Activated CD4-positive, alpha-beta memory T cell treated with anti-CD3 and anti-CD28 coated beads, Interleukin-2, amount 10 ng/mL, durations not matched to agents 7 days and 5 days (primary cell): ENCODE measurements around the gene FAM228B. TPM values are rescaled to one million over a fixed set of nuclear protein-coding genes. Genes with fewer than 3 reads are reported as not detected.
"Not testable (repeated sequence)": the region's sequence is repeated elsewhere in the genome, so short reads cannot be mapped to it uniquely, and the experiment has no call there.

ENCODE experiments used
- CTCF ChIA-PET: fragments of 350-600 bp; sonication (Branson Sonifier 250); formaldehyde crosslinking; loops from one replicate; lab custom pipeline; 2021; ENCODE audit warnings: antibody characterized with exemption, inconsistent platforms; lab: Charles Lee
- POLR2A ChIA-PET: fragments of 350-600 bp; sonication (Branson Sonifier 250); formaldehyde crosslinking; loops from one replicate; lab custom pipeline; 2021; ENCODE audit warnings: antibody characterized with exemption; lab: Charles Lee
- DNase-seq: peaks from one replicate; pipeline ENCODE4 v3.0.0-alpha.2; 2020
- H3K27ac Mint-ChIP-seq: one replicate; pipeline ENCODE4 v1.8.0; 2021; ENCODE audit warnings: mild to moderate bottlenecking, mixed read lengths
- H3K27me3 Mint-ChIP-seq: one replicate; pipeline ENCODE4 v1.8.0; 2021; ENCODE audit warnings: mixed read lengths
- H3K36me3 Mint-ChIP-seq: one replicate; pipeline ENCODE4 v1.8.0; 2021; ENCODE audit warnings: low read depth, mixed read lengths
- H3K4me1 Mint-ChIP-seq: one replicate; pipeline ENCODE4 v1.8.0; 2021; ENCODE audit warnings: mixed read lengths
- H3K4me3 Mint-ChIP-seq: one replicate; pipeline ENCODE4 v1.8.0; 2021; ENCODE audit warnings: mild to moderate bottlenecking, mixed read lengths
- H3K9me3 Mint-ChIP-seq: one replicate; pipeline ENCODE4 v1.8.0; 2021; ENCODE audit warnings: mixed read lengths
- total RNA-seq, 2 experiments: library from RNA; stranded (reverse); gene quantifications; one replicate each; pipeline ENCODE4 v1.2.3, GENCODE V29; 2021

Gene FAM228B
- total RNA-seq, 2 experiments from 2014 or later, result 7.2 to 8.4 TPM

GRCh38 chr2:24104110-24104650, 19.1 kb upstream of the FAM228B start:
- no peak for DNase-seq
- H3K4me3 Mint-ChIP-seq, result no peak overlapping the region
- no peaks in the 10 kb centered on the region for H3K4me1 Mint-ChIP-seq
- H3K36me3 Mint-ChIP-seq, result peaks cover 5% of the 10 kb centered on the region
- POLR2A ChIA-PET, result no interaction called here
- CTCF ChIA-PET, result interaction anchor here (1.3 kb wide), 1 partner anchor 20 kb away, joined by 7 read pairs; the partner anchor contains the start of gene TP53I3
- H3K9me3 Mint-ChIP-seq, result peaks cover 21% of the 10 kb centered on the region
- H3K27me3 Mint-ChIP-seq, result peaks cover 9% of the 10 kb centered on the region
- no peak overlapping the region for H3K27ac Mint-ChIP-seq

DNA sequence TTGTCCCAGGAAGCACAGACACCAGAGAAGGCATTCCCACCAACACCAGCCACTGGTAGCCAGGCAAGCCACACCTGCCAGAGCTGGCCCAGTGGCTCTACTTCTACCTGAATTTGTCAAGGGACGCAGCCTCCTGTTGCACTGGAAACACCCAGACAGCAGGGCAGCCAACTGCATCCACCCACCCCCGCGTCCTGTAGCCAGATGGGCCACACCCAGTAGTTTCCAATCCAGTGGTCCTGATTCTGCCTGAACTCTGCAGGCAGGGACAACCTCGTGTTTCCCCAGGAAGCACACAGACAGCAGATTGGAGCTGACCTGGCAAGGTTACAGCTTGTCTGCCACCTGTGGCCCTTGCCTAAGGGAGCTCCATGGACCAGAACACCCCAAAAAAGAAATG, 18.4 kb upstream of the FAM228B start:
- Mint-ChIP-seq H3K9me3 (peaks cover 22% of the 10 kb centered on the region), H3K4me3 (no peak overlapping the region), H3K27ac (no peak overlapping the region), H3K36me3 (peaks cover 5% of the 10 kb centered on the region), H3K27me3 (peaks cover 9% of the 10 kb centered on the region), H3K4me1 (no peaks in the 10 kb centered on the region)
- ChIA-PET POLR2A (interaction anchor here (0.8 kb wide), 1 partner anchor 20 kb away, joined by 3 read pairs; no protein-coding TSS in a partner anchor), CTCF (interaction anchor here (1.3 kb wide), 1 partner anchor 21 kb away, joined by 7 read pairs; the partner anchor contains the start of gene TP53I3)
- no peak for DNase-seq

- ChIA-PET POLR2A (no interaction called here), CTCF (interaction anchor here (0.7 kb wide), 1 partner anchor 511 kb away, joined by 4 read pairs; no protein-coding TSS in a partner anchor)
- peaks cover 22% of the 10 kb centered on the region for H3K9me3 Mint-ChIP-seq
- H3K27me3 Mint-ChIP-seq, result peaks cover 9% of the 10 kb centered on the region
- H3K27ac Mint-ChIP-seq, result no peak overlapping the region
- no peak overlapping the region for H3K4me3 Mint-ChIP-seq
- H3K4me1 Mint-ChIP-seq, result no peaks in the 10 kb centered on the region
- no peaks in the 10 kb centered on the region for H3K36me3 Mint-ChIP-seq
- no peak for DNase-seq
Observed at GRCh38 chr2:24105816-24106215, 17.5 kb upstream of the FAM228B start.

DNA sequence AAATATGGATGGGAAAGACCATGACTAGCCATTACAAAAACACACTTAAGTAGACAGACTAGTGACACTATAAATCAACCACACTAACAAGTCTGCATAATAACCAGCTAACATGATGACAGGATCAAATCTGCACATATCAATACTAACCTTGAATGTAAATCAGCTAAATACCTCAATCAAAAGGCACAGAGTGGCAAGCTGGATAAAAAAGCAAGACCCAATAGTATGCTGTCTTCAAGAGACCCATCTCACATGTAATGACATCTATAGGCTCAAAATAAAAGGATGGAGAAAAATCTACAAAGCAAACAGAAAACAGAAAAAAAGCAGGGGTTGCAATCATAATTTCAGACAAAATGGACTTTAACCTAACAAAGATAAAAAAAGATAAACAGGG, 16.5 kb upstream of the FAM228B start:
- no peak for DNase-seq
- Mint-ChIP-seq H3K36me3 (no peaks in the 10 kb centered on the region), H3K27me3 (peaks cover 9% of the 10 kb centered on the region), H3K27ac (no peak overlapping the region), H3K4me1 (no peaks in the 10 kb centered on the region), H3K4me3 (no peak overlapping the region), H3K9me3 (peaks cover 22% of the 10 kb centered on the region)
- POLR2A ChIA-PET, result no interaction called here
- CTCF ChIA-PET, result interaction anchor here (1.0 kb wide), 1 partner anchor 22 kb away, joined by 3 read pairs; the partner anchor contains the start of gene TP53I3

DNA sequence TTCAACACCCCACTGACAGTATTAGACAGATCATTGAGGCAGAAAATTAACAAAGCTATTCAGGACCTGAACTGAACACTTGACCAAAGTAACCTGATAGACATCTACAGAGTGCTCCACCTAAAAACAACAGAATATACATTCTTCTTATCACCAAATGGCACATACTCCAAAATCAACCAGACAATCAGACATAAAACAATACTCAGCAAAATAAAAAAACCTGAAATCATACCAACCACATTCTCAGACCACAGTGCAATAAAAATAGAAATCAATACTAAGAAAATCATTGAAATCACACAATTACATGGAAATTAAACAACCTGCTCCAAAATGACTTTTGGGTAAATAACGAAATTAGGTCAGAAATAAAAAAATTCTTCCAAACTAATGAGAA, 15.9 kb upstream of the FAM228B start:
- peaks cover 22% of the 10 kb centered on the region for H3K9me3 Mint-ChIP-seq
- ChIA-PET CTCF (interaction anchor here (1.0 kb wide), 1 partner anchor 23 kb away, joined by 3 read pairs; the partner anchor contains the start of gene TP53I3), POLR2A (no interaction called here)
- no peak overlapping the region for H3K4me3 Mint-ChIP-seq
- peaks cover 9% of the 10 kb centered on the region for H3K27me3 Mint-ChIP-seq
- H3K27ac Mint-ChIP-seq, result no peak overlapping the region
- H3K4me1 Mint-ChIP-seq, result no peaks in the 10 kb centered on the region
- no peak for DNase-seq
- H3K36me3 Mint-ChIP-seq, result no peaks in the 10 kb centered on the region

DNA sequence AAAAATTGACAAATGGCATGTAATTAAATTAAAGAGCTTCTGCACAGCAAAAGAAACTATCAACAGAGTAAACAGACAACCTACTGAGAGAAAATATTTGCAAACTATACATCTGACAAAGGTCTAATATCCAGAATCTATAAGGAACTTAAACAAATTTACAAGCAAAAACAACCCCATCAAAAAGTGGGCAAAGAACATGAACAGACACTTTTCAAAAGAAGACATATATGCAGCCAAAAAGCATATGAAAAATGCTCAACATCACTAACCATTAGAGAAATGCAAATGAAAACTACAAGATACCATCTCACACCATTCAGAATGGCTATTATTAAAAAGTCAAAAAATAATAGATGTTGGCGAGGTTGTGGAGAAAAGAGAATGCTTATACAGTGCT, 13.8 kb upstream of the FAM228B start:
- H3K9me3 Mint-ChIP-seq, result peaks cover 22% of the 10 kb centered on the region
- POLR2A ChIA-PET, DNase-seq, H3K4me1 Mint-ChIP-seq, H3K27me3 Mint-ChIP-seq, H3K36me3 Mint-ChIP-seq, H3K27ac Mint-ChIP-seq, H3K4me3 Mint-ChIP-seq, CTCF ChIA-PET: not testable (repeated sequence)

DNA sequence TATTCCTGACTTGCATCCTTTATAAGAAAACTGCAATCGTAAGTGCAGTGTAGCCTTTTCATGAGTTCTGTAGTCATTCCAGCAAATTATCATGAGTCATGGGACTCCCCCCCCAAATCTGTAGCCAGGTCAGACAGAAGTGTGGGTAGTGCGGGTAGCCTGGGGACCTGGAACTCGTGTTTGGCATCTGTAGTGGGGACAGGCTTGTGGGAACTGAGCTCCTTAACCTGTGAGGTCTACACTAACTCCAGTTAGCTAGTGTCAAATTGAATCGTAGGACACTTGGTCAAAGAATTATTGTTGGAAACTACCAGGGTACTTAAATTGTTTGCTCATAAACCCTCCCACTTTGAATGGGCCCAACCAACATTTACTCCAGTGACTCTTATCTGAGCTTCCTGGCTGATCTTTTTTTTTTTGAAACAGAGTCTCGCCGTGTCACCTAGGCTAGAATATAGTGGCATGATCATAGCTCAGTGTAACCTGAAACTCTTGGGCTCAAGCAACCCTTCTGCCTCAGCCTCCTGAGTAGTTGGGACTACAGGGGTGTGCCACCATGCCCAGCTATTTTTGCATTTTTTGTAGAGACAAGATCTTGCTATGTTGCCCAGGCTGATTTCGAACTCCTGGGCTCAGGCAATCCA, 12.5 kb upstream of the FAM228B start:
- no peak overlapping the region for H3K4me3 Mint-ChIP-seq
- no peak overlapping the region for H3K27ac Mint-ChIP-seq
- POLR2A ChIA-PET, result no interaction called here

GRCh38 chr2:24111407-24111901, 11.8 kb upstream of the FAM228B start:
- Mint-ChIP-seq H3K4me3 (no peak overlapping the region), H3K36me3 (no peaks in the 10 kb centered on the region), H3K27me3 (peaks cover 9% of the 10 kb centered on the region), H3K27ac (no peak overlapping the region), H3K4me1 (no peaks in the 10 kb centered on the region), H3K9me3 (peaks cover 19% of the 10 kb centered on the region)
- ChIA-PET POLR2A (no interaction called here), CTCF (interaction anchor here (1.7 kb wide), 1 partner anchor 27 kb away, joined by 4 read pairs; the partner anchor contains the start of gene TP53I3)
- DNase-seq, result no peak

More for the DNA sequence above, 12.5 kb upstream of the FAM228B start:
- H3K27me3 Mint-ChIP-seq, result peaks cover 9% of the 10 kb centered on the region
- no peaks in the 10 kb centered on the region for H3K4me1 Mint-ChIP-seq
- peaks cover 22% of the 10 kb centered on the region for H3K9me3 Mint-ChIP-seq
- CTCF ChIA-PET, result interaction anchor here (1.4 kb wide), 1 partner anchor 10 kb away, joined by 4 read pairs; no protein-coding TSS in a partner anchor
- no peak for DNase-seq
- H3K36me3 Mint-ChIP-seq, result no peaks in the 10 kb centered on the region

DNA sequence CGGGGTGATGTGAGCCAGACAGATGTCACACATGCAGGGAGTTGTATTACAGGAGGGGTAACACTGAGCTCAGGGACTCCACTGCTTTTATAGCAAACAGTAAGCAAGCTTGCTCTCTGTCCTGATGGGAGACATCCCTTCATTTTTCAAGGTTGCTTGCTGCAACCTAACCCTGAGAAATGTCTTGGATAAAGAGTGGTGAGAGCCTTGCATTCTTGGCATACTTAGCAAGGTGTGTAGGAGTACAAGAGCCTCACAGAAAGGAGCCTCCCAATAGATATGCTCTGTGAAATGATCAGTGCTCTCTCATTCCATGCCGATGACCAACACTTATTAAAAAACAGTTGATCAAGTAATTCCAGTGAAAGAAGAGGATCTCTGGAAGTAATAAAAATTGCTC, 8.2 kb upstream of the FAM228B start:
- H3K9me3 Mint-ChIP-seq, result no peaks in the 10 kb centered on the region
- H3K27ac Mint-ChIP-seq, result no peak overlapping the region
- DNase-seq, result no peak
- no peaks in the 10 kb centered on the region for H3K4me1 Mint-ChIP-seq
- no peaks in the 10 kb centered on the region for H3K36me3 Mint-ChIP-seq
- no peak overlapping the region for H3K4me3 Mint-ChIP-seq
- CTCF ChIA-PET, result no interaction called here
- POLR2A ChIA-PET, result no interaction called here
- H3K27me3 Mint-ChIP-seq, result no peaks in the 10 kb centered on the region

- Mint-ChIP-seq H3K4me1 (peaks cover 5% of the 10 kb centered on the region), H3K36me3 (no peaks in the 10 kb centered on the region), H3K9me3 (no peaks in the 10 kb centered on the region), H3K4me3 (no peak overlapping the region), H3K27ac (no peak overlapping the region), H3K27me3 (no peaks in the 10 kb centered on the region)
- ChIA-PET CTCF (no interaction called here), POLR2A (no interaction called here)
- DNase-seq, result no peak
Observed at GRCh38 chr2:24117902-24118301, 5.4 kb upstream of the FAM228B start.

DNA sequence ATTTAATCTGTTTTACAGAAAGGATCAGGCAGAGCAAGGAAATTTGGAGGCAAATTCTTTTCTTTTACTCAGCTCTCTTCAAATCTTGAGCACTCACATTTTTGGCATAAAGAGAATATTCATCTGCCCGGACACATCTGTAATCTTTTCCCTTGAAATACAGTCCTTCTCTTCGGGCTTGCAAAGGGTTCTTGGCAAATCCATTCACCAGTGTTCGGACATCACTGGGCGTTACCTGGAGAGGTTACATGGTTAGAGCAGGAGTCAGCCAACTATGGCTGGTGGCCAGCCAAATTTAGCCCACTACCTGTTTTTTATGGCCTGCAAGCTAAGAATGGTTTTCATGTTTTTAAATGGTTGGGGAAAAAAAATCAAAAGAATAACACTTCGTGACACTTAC, 2.2 kb upstream of the FAM228B start:
- no peaks in the 10 kb centered on the region for H3K9me3 Mint-ChIP-seq
- no peak overlapping the region for H3K4me3 Mint-ChIP-seq
- ChIA-PET POLR2A (interaction anchor here (0.7 kb wide), 1 partner anchor 14 kb away, joined by 4 read pairs; no protein-coding TSS in a partner anchor), CTCF (interaction anchor here (1.3 to 1.9 kb wide), 3 partner anchors 11 to 194 kb away, joined by 4 to 5 read pairs (median 4); partner anchors contain the start of genes ATAD2B and TP53I3)
- peaks cover 17% of the 10 kb centered on the region for H3K4me1 Mint-ChIP-seq
- no peak overlapping the region for H3K27ac Mint-ChIP-seq
- H3K36me3 Mint-ChIP-seq, result no peaks in the 10 kb centered on the region
- DNase-seq, result no peak
- no peaks in the 10 kb centered on the region for H3K27me3 Mint-ChIP-seq

DNA sequence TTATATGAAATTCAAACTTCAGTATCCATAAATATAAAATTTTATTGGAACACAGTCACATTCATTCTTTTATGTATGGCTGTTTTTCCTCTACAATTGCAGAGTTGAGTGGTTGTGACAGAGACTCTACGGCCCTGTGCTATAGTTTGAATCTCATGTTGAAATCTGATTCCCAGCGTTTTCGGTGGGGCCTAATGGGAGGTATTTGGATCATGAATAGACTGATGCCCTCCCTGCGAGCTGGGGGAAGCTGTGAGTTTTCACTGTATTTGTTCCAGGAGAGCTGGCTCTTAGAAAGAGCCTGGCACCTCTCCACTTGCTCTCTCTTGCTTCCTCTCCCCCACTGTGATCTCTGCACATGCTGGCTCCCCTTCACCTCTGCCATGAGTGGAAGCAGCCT, 1.8 kb upstream of the FAM228B start:
- POLR2A ChIA-PET, result interaction anchor here (0.6 to 1.7 kb wide), 6 partner anchors 14 to 195 kb away, joined by 3 to 5 read pairs (median 4); partner anchors contain the start of genes ATAD2B, FKBP1B and MFSD2B
- no peaks in the 10 kb centered on the region for H3K9me3 Mint-ChIP-seq
- CTCF ChIA-PET, result interaction anchor here (1.4 to 1.9 kb wide), 2 partner anchors 37 to 194 kb away, joined by 4 to 5 read pairs; partner anchors contain the start of genes ATAD2B and TP53I3
- H3K4me1 Mint-ChIP-seq, result peaks cover 17% of the 10 kb centered on the region
- H3K36me3 Mint-ChIP-seq, result no peaks in the 10 kb centered on the region
- no peaks in the 10 kb centered on the region for H3K27me3 Mint-ChIP-seq
- H3K4me3 Mint-ChIP-seq, result no peak overlapping the region
- DNase-seq, result no peak
- no peak overlapping the region for H3K27ac Mint-ChIP-seq
